Measurements from ENCODE around the gene SRMS. TPM values are rescaled to one million over a fixed set of nuclear protein-coding genes. Genes with fewer than 3 reads are reported as not detected.

SRMS gene
- total and polyA plus RNA-seq, 2 of the 13 experiments (the other 11 are each of a cell fraction or from before 2014, with no cell fraction given) = not detected

DNA sequence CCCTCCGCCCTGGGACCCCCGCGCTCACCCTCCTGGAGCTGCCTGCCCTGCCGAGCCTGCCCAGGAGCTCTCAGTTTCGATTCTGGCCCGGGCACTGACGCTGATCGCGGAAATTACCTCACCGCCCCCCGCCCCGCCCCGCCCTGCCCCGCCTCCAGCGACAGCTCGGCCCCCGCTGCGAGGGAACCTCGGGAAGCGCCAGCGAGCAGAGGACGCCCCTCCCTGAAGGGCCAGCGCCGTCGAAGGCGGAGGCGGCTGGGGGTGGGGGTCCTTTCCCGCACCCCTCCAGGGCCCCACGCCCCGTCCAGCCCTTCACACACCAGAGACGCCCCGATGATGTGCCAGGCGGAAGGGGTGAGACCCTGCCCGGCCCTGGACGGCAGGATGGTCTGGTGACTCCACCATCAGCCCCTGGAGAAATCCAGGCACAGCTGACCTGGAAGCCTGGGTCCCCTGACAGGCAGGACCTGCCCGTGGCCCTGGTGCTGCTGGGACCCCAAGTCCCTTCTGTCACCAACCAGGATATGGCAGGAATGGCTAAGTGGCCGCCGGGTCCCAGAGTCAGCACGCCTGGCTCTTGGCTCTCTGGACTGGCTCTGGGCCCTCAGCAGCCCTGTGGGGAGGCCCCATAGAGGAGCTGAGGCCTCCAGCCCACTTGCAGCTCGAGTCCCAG lies 26.7 kb upstream of the SRMS start, which contains the start of gene HELZ2 (continued):
- TF ChIP-seq, protein P1, sequence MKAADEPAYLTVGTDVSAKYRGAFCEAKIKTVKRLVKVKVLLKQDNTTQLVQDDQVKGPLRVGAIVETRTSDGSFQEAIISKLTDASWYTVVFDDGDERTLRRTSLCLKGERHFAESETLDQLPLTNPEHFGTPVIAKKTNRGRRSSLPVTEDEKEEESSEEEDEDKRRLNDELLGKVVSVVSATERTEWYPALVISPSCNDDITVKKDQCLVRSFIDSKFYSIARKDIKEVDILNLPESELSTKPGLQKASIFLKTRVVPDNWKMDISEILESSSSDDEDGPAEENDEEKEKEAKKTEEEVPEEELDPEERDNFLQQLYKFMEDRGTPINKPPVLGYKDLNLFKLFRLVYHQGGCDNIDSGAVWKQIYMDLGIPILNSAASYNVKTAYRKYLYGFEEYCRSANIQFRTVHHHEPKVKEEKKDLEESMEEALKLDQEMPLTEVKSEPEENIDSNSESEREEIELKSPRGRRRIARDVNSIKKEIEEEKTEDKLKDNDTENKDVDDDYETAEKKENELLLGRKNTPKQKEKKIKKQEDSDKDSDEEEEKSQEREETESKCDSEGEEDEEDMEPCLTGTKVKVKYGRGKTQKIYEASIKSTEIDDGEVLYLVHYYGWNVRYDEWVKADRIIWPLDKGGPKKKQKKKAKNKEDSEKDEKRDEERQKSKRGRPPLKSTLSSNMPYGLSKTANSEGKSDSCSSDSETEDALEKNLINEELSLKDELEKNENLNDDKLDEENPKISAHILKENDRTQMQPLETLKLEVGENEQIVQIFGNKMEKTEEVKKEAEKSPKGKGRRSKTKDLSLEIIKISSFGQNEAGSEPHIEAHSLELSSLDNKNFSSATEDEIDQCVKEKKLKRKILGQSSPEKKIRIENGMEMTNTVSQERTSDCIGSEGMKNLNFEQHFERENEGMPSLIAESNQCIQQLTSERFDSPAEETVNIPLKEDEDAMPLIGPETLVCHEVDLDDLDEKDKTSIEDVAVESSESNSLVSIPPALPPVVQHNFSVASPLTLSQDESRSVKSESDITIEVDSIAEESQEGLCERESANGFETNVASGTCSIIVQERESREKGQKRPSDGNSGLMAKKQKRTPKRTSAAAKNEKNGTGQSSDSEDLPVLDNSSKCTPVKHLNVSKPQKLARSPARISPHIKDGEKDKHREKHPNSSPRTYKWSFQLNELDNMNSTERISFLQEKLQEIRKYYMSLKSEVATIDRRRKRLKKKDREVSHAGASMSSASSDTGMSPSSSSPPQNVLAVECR (CRISPR knock-in tag; IDR thresholded peaks at IDR 0.05; ENCODE audit: borderline replicate concordance) = peak; percentile 52; the same call in 1 of the 2 replicates
- no peak for TF ChIP-seq ZNF468 (CRISPR knock-in tag; IDR thresholded peaks at IDR 0.05)
- no peak for TF ChIP-seq ZNF75D (CRISPR knock-in tag; IDR thresholded peaks at IDR 0.05; ENCODE audit: borderline replicate concordance)
- no peak for TF ChIP-seq KDM1A (CRISPR knock-in tag; IDR thresholded peaks at IDR 0.05)
- no peak for TF ChIP-seq ZNF20 (CRISPR knock-in tag; IDR thresholded peaks at IDR 0.05)
- TF ChIP-seq, protein P2, sequence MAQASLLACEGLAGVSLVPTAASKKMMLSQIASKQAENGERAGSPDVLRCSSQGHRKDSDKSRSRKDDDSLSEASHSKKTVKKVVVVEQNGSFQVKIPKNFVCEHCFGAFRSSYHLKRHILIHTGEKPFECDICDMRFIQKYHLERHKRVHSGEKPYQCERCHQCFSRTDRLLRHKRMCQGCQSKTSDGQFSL (CRISPR knock-in tag; IDR thresholded peaks at IDR 0.05) = no peak
- TF ChIP-seq KLF9 (CRISPR knock-in tag; IDR thresholded peaks at IDR 0.05; ENCODE audit: low read depth) = no peak
- peak; percentile 99 for TF ChIP-seq ZNF777 (CRISPR knock-in tag; IDR thresholded peaks at IDR 0.05)
- no peak for TF ChIP-seq HNRNPUL1 (IDR thresholded peaks at IDR 0.05; ENCODE audit: low read depth, low read length)
- no peak for TF ChIP-seq ZFP37 (CRISPR knock-in tag; IDR thresholded peaks at IDR 0.05; ENCODE audit: borderline replicate concordance)
- peak; percentile 41; the same call in 1 of the 2 replicates for TF ChIP-seq MAFG (CRISPR knock-in tag; IDR thresholded peaks at IDR 0.05)
- peak in 1 of 2 experiments; percentile 85; a peak in 2 of 4 replicates for TF ChIP-seq POLR2A (IDR thresholded peaks at IDR 0.05; ENCODE audit: insufficient read depth in 1 of 2, low read depth in 2 of 2, low read length in 2 of 2)
- peak; percentile 48; the same call in 1 of the 2 replicates for TF ChIP-seq ELF1 (CRISPR knock-in tag; IDR thresholded peaks at IDR 0.05)
- TF ChIP-seq, protein P3, sequence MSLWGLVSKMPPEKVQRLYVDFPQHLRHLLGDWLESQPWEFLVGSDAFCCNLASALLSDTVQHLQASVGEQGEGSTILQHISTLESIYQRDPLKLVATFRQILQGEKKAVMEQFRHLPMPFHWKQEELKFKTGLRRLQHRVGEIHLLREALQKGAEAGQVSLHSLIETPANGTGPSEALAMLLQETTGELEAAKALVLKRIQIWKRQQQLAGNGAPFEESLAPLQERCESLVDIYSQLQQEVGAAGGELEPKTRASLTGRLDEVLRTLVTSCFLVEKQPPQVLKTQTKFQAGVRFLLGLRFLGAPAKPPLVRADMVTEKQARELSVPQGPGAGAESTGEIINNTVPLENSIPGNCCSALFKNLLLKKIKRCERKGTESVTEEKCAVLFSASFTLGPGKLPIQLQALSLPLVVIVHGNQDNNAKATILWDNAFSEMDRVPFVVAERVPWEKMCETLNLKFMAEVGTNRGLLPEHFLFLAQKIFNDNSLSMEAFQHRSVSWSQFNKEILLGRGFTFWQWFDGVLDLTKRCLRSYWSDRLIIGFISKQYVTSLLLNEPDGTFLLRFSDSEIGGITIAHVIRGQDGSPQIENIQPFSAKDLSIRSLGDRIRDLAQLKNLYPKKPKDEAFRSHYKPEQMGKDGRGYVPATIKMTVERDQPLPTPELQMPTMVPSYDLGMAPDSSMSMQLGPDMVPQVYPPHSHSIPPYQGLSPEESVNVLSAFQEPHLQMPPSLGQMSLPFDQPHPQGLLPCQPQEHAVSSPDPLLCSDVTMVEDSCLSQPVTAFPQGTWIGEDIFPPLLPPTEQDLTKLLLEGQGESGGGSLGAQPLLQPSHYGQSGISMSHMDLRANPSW (CRISPR knock-in tag; IDR thresholded peaks at IDR 0.05; ENCODE audit: borderline replicate concordance) = no peak
- no peak for TF ChIP-seq ZKSCAN8 (CRISPR knock-in tag; IDR thresholded peaks at IDR 0.05; ENCODE audit: borderline replicate concordance)
- no peak for TF ChIP-seq MIXL1 (CRISPR knock-in tag; IDR thresholded peaks at IDR 0.05)
- peak; percentile 22; the same call in 1 of the 2 replicates for TF ChIP-seq ZNF607 (CRISPR knock-in tag; IDR thresholded peaks at IDR 0.05; ENCODE audit: borderline replicate concordance)
- peak; percentile 33; the same call in 1 of the 2 replicates for TF ChIP-seq KDM3A (CRISPR knock-in tag; IDR thresholded peaks at IDR 0.05; ENCODE audit: low read depth)
- TF ChIP-seq SMAD1 (CRISPR knock-in tag; IDR thresholded peaks at IDR 0.05; ENCODE audit: borderline replicate concordance, low read depth) = no peak; the same call in 1 of the 2 replicates
- peak; percentile 86 for TF ChIP-seq PTBP1 (IDR thresholded peaks at IDR 0.05; ENCODE audit: low read depth, low read length, poor library complexity, severe bottlenecking)
- TF ChIP-seq ZNF205 (CRISPR knock-in tag; IDR thresholded peaks at IDR 0.05) = no peak
- TF ChIP-seq MED13 (CRISPR knock-in tag; IDR thresholded peaks at IDR 0.05) = peak; percentile 65; the same call in 1 of the 2 replicates
- 0 out of 2 replicates have a peak, but pooled peaks have one; percentile 39 for TF ChIP-seq DR1 (CRISPR knock-in tag; IDR thresholded peaks at IDR 0.05)
- TF ChIP-seq ZNF768 (CRISPR knock-in tag; IDR thresholded peaks at IDR 0.05) = peak; percentile 71; the same call in 1 of the 2 replicates
- no peak for TF ChIP-seq SKI (IDR thresholded peaks at IDR 0.05; ENCODE audit: partially characterized antibody)
